HEK293 (cell line): Measurements from ENCODE around the gene RPS6KA1.

Source experiments
- HOXC10 ChIP-seq: sonication (generic); formaldehyde crosslinking; IDR thresholded peaks from 2 replicates; pipeline ENCODE4 v1.8.1; 2023; ENCODE audit warnings: mild to moderate bottlenecking, missing genetic modification reagents
- IKZF3 ChIP-seq: fragments of 450-650 bp; IDR thresholded peaks from 2 replicates; pipeline ENCODE4 v1.5.0; 2018; ENCODE audit warnings: missing biosample characterization, mild to moderate bottlenecking, missing genetic modification characterization, moderate library complexity
- KLF16 ChIP-seq: fragments of 450-650 bp; formaldehyde crosslinking; IDR thresholded peaks from 2 replicates; pipeline ENCODE4 v1.5.1; 2017; ENCODE audit warnings: missing biosample characterization, missing genetic modification characterization
- KLF9 ChIP-seq: fragments of 450-650 bp; formaldehyde crosslinking; IDR thresholded peaks from 2 replicates; pipeline ENCODE4 v1.5.1; 2016; ENCODE audit warnings: missing biosample characterization, missing genetic modification characterization, low read depth
- PATZ1 ChIP-seq: fragments of 450-650 bp; formaldehyde crosslinking; IDR thresholded peaks from 2 replicates; pipeline ENCODE4 v1.5.1; 2016; ENCODE audit warnings: missing biosample characterization, missing genetic modification characterization
- SALL2 ChIP-seq: fragments of 450-650 bp; formaldehyde crosslinking; IDR thresholded peaks from 2 replicates; pipeline ENCODE4 v1.5.0; 2017; ENCODE audit warnings: missing biosample characterization, mild to moderate bottlenecking, missing genetic modification characterization, borderline replicate concordance
- SP2 ChIP-seq: fragments of 450-650 bp; formaldehyde crosslinking; IDR thresholded peaks from 2 replicates; pipeline ENCODE4 v1.5.1; 2016; ENCODE audit warnings: missing biosample characterization, missing genetic modification characterization
- TRIM28 ChIP-seq: IDR thresholded peaks from 2 replicates; pipeline ENCODE4 v1.6.1; 2011; ENCODE audit warnings: low read length, control low read depth, borderline replicate concordance
- ZBTB7A ChIP-seq: fragments of 450-650 bp; formaldehyde crosslinking; IDR thresholded peaks from 2 replicates; pipeline ENCODE4 v1.5.1; 2016; ENCODE audit warnings: low read depth, missing biosample characterization, missing genetic modification characterization
- ZNF155 ChIP-seq: fragments of 450-650 bp; formaldehyde crosslinking; IDR thresholded peaks from 2 replicates; pipeline ENCODE4 v1.5.1; 2016; ENCODE audit warnings: missing biosample characterization, missing genetic modification characterization
- ZNF2 ChIP-seq: fragments of 450-650 bp; formaldehyde crosslinking; IDR thresholded peaks from 2 replicates; pipeline ENCODE4 v1.5.1; 2016; ENCODE audit warnings: missing biosample characterization, missing genetic modification characterization
- ZNF214 ChIP-seq: fragments of 450-650 bp; formaldehyde crosslinking; IDR thresholded peaks from 2 replicates; pipeline ENCODE4 v1.5.1; 2017; ENCODE audit warnings: missing biosample characterization, mild to moderate bottlenecking, missing genetic modification characterization, borderline replicate concordance
- ZNF274 ChIP-seq, 2 experiments: fragments of 200-500 bp in 1 of 2; fragments of 450-650 bp in 1 of 2; sonication (Bioruptor generic) in 1 of 2; formaldehyde crosslinking in 1 of 2; IDR thresholded peaks; 2 replicates each; pipeline versions ENCODE4 v1.5.1 to v1.6.1; 2014 to 2016; ENCODE audit warnings: borderline replicate concordance in 1 of 2, inconsistent platforms in 1 of 2, low read length in 1 of 2, missing biosample characterization in 1 of 2, missing genetic modification characterization in 1 of 2
- ZNF311 ChIP-seq: fragments of 450-650 bp; formaldehyde crosslinking; IDR thresholded peaks from 2 replicates; pipeline ENCODE4 v1.5.1; 2017; ENCODE audit warnings: missing biosample characterization, missing genetic modification characterization, borderline replicate concordance
- ZNF354C ChIP-seq: fragments of 450-650 bp; formaldehyde crosslinking; IDR thresholded peaks from 2 replicates; pipeline ENCODE4 v1.5.1; 2016; ENCODE audit warnings: missing biosample characterization, missing genetic modification characterization, low read depth, borderline replicate concordance
- ZNF37A ChIP-seq: fragments of 450-650 bp; IDR thresholded peaks from 2 replicates; pipeline ENCODE4 v1.5.1; 2018; ENCODE audit warnings: missing biosample characterization, missing genetic modification characterization
- ZNF596 ChIP-seq: fragments of 450-650 bp; IDR thresholded peaks from 2 replicates; pipeline ENCODE4 v1.5.0; 2018; ENCODE audit warnings: missing biosample characterization, mild to moderate bottlenecking, missing genetic modification characterization, moderate library complexity
- ZNF610 ChIP-seq: fragments of 450-650 bp; formaldehyde crosslinking; IDR thresholded peaks from 2 replicates; pipeline ENCODE4 v1.5.1; 2016; ENCODE audit warnings: missing biosample characterization, missing genetic modification characterization, borderline replicate concordance
- ZNF629 ChIP-seq: fragments of 450-650 bp; formaldehyde crosslinking; IDR thresholded peaks from 2 replicates; pipeline ENCODE4 v1.5.1; 2017; ENCODE audit warnings: missing biosample characterization, missing genetic modification characterization
- ZNF664 ChIP-seq: fragments of 450-650 bp; formaldehyde crosslinking; IDR thresholded peaks from 2 replicates; pipeline ENCODE4 v1.5.1; 2016; ENCODE audit warnings: missing biosample characterization, missing genetic modification characterization
- ZSCAN16 ChIP-seq: fragments of 450-650 bp; formaldehyde crosslinking; IDR thresholded peaks from 2 replicates; pipeline ENCODE4 v1.5.1; 2016; ENCODE audit warnings: missing biosample characterization, missing genetic modification characterization
- TF ChIP-seq, protein P1 (sequence below): fragments of 450-650 bp; formaldehyde crosslinking; IDR thresholded peaks from 2 replicates; pipeline ENCODE4 v1.5.1; 2017; ENCODE audit warnings: missing biosample characterization, missing genetic modification characterization
- TF ChIP-seq, protein P2 (sequence below): fragments of 450-650 bp; formaldehyde crosslinking; IDR thresholded peaks from 2 replicates; pipeline ENCODE4 v1.5.0; 2017; ENCODE audit warnings: missing biosample characterization, missing genetic modification characterization, borderline replicate concordance
- TF ChIP-seq, protein P3 (sequence below): fragments of 450-650 bp; formaldehyde crosslinking; IDR thresholded peaks from 2 replicates; pipeline ENCODE4 v1.5.1; 2016; ENCODE audit warnings: missing biosample characterization, missing genetic modification characterization

Gene RPS6KA1

DNA sequence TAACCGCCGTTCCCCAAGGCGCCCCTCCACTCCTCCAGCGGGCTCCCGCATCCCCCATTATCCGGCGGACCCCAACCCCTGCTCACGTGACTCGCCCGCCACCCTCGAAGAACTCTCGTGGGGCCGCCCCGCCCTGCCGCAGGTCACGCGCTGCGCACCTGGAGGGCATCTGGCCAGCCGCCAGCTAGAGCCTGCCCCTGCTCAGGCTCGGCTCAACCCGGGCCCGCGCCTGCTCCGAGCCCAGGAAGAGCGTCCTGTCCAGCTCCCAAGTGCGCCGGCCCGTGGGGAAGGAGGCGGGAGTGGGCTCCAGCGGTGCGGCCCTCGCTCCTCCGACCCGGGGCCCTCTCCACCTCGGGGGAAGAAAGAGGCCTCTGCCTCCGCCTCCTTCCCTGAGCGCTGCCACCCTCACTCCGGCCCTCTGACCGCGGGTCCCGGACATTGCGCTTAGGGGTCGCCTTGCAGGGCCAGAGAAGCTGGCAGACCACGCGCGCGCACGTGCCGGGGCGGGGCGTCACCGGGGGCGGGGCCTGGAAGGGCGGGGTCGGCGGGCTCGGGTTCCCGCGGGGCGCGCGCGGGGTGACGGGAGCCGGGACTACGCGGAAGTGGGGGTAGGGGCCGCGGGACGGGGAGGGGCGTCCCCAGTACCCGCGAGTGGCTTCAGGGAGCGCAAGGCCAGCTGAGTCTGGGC lies 28.9 kb upstream of the RPS6KA1 start (continued):
- no peak for TF ChIP-seq ZNF354C
- TF ChIP-seq KLF9 (tag by site-specific recombination), result peak; percentile 61
- no peak for TF ChIP-seq ZNF214 (tag by site-specific recombination)
- peak; percentile 63; the same call in 1 of the 2 replicates for TF ChIP-seq ZNF610
- no peak for TF ChIP-seq ZNF274 (IDR thresholded peaks at IDR 0.05; ENCODE audit: low read length)
- no peak for TF ChIP-seq ZNF274 (tag by site-specific recombination; IDR thresholded peaks at IDR 0.05; ENCODE audit: borderline replicate concordance)
- TF ChIP-seq ZNF2, result peak; percentile 89; the same call in 1 of the 2 replicates
- peak; percentile 67 for TF ChIP-seq SP2
- no peak for TF ChIP-seq HOXC10 (CRISPR knock-in tag)
- TF ChIP-seq ZNF311 (tag by site-specific recombination), result no peak
- peak; percentile 95 for TF ChIP-seq ZBTB7A (tag by site-specific recombination)
- TF ChIP-seq ZNF596, result no peak
- TF ChIP-seq SALL2 (tag by site-specific recombination), result no peak
- TF ChIP-seq, protein P1, sequence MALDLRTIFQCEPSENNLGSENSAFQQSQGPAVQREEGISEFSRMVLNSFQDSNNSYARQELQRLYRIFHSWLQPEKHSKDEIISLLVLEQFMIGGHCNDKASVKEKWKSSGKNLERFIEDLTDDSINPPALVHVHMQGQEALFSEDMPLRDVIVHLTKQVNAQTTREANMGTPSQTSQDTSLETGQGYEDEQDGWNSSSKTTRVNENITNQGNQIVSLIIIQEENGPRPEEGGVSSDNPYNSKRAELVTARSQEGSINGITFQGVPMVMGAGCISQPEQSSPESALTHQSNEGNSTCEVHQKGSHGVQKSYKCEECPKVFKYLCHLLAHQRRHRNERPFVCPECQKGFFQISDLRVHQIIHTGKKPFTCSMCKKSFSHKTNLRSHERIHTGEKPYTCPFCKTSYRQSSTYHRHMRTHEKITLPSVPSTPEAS (tag by site-specific recombination), result 0 out of 2 replicates have a peak, but pooled peaks have one; percentile 29
- no peak for TF ChIP-seq TRIM28
- TF ChIP-seq, protein P2, sequence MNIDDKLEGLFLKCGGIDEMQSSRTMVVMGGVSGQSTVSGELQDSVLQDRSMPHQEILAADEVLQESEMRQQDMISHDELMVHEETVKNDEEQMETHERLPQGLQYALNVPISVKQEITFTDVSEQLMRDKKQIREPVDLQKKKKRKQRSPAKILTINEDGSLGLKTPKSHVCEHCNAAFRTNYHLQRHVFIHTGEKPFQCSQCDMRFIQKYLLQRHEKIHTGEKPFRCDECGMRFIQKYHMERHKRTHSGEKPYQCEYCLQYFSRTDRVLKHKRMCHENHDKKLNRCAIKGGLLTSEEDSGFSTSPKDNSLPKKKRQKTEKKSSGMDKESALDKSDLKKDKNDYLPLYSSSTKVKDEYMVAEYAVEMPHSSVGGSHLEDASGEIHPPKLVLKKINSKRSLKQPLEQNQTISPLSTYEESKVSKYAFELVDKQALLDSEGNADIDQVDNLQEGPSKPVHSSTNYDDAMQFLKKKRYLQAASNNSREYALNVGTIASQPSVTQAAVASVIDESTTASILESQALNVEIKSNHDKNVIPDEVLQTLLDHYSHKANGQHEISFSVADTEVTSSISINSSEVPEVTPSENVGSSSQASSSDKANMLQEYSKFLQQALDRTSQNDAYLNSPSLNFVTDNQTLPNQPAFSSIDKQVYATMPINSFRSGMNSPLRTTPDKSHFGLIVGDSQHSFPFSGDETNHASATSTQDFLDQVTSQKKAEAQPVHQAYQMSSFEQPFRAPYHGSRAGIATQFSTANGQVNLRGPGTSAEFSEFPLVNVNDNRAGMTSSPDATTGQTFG (tag by site-specific recombination), result no peak
- TF ChIP-seq ZNF37A (tag by site-specific recombination), result no peak
- peak; percentile 96 for TF ChIP-seq KLF16
- TF ChIP-seq ZNF664, result no peak
- TF ChIP-seq ZNF155 (tag by site-specific recombination), result no peak
- peak; percentile 81 for TF ChIP-seq ZNF629
- no peak; the same call in none of the 2 replicates for TF ChIP-seq IKZF3 (tag by site-specific recombination)
- TF ChIP-seq PATZ1 (tag by site-specific recombination), result peak; percentile 67
- peak; percentile 34; the same call in 1 of the 2 replicates for TF ChIP-seq ZSCAN16 (tag by site-specific recombination)
- TF ChIP-seq, protein P3, sequence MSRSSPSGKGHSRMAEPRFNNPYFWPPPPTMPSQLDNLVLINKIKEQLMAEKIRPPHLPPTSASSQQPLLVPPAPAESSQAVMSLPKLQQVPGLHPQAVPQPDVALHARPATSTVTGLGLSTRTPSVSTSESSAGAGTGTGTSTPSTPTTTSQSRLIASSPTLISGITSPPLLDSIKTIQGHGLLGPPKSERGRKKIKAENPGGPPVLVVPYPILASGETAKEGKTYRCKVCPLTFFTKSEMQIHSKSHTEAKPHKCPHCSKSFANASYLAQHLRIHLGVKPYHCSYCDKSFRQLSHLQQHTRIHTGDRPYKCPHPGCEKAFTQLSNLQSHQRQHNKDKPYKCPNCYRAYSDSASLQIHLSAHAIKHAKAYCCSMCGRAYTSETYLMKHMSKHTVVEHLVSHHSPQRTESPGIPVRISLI (tag by site-specific recombination), result no peak
